BE2C (cell line): ENCODE data around the gene LRRC23.

Source experiments
- DNase-seq: peaks from one replicate; pipeline ENCODE4 v3.0.0-alpha.2; 2020
- H3K27me3 ChIP-seq: fragments of 250-450 bp; sonication (Bioruptor Pico); 2 replicates; pipeline ENCODE4 v1.5.1; 2020; ENCODE audit warnings: mild to moderate bottlenecking
- H3K36me3 ChIP-seq: fragments of 250-450 bp; sonication (Bioruptor Pico); 2 replicates; pipeline ENCODE4 v1.5.1; 2020; ENCODE audit warnings: mild to moderate bottlenecking
- H3K4me1 ChIP-seq: fragments of 250-450 bp; sonication (Bioruptor Pico); 2 replicates; pipeline ENCODE4 v1.5.1; 2020
- H3K4me3 ChIP-seq: 2 replicates; pipeline ENCODE4 v1.5.1; 2011; ENCODE audit warnings: low read depth, low read length
- H3K9me3 ChIP-seq: fragments of 250-450 bp; sonication (Bioruptor Pico); 2 replicates; pipeline ENCODE4 v1.5.1; 2020
- TF ChIP-seq, protein P1 (sequence below): IDR thresholded peaks from 2 replicates; pipeline ENCODE4 v1.5.1; 2012; ENCODE audit warnings: mild to moderate bottlenecking, low read depth, low read length

Gene LRRC23

DNA sequence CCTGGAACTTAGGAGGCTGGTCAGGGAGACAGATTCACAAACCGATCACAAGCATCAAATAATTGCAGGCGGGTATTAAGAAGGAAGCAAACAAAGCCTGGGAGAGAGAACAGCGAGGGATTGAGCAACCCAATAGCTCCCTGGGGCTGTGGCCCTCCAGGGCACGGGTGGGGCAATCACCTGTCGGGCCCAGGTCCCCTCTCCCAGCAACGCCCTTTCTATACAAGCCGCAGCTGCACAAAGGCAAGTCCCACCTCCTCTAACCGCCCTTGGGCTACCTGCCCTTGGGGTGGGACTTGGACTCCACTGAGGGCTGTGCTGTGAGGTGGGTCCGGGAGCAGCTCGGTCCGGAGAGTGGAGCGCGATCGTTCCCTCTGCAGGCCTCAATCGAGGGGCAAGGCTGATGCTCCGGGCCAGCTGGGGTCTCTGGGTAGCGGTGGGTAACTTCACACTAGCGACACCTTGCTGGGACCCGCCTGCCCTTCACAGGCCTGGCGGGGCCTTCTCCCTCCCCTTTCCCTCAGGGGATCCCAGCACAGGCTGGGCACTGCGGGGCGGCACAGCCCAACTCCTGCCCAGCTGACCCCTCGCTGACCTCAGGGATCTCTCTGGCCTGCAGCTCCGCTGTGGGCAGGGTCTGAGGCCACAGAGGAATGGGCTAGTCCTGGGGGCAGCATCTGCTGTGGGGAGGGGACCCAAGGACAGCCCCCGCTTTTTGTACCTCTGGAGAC is 57.8 kb downstream of the LRRC23 start:
- Histone ChIP-seq H3K4me3 (peak overlapping the region; percentile 55), H3K4me1 (peaks cover 35% of the 10 kb centered on the region), H3K9me3 (no peaks in the 10 kb centered on the region), H3K27me3 (no peaks in the 10 kb centered on the region), H3K36me3 (peaks cover 31% of the 10 kb centered on the region)
- no peak for DNase-seq
- TF ChIP-seq, protein P1, sequence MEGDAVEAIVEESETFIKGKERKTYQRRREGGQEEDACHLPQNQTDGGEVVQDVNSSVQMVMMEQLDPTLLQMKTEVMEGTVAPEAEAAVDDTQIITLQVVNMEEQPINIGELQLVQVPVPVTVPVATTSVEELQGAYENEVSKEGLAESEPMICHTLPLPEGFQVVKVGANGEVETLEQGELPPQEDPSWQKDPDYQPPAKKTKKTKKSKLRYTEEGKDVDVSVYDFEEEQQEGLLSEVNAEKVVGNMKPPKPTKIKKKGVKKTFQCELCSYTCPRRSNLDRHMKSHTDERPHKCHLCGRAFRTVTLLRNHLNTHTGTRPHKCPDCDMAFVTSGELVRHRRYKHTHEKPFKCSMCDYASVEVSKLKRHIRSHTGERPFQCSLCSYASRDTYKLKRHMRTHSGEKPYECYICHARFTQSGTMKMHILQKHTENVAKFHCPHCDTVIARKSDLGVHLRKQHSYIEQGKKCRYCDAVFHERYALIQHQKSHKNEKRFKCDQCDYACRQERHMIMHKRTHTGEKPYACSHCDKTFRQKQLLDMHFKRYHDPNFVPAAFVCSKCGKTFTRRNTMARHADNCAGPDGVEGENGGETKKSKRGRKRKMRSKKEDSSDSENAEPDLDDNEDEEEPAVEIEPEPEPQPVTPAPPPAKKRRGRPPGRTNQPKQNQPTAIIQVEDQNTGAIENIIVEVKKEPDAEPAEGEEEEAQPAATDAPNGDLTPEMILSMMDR: no peak

DNA sequence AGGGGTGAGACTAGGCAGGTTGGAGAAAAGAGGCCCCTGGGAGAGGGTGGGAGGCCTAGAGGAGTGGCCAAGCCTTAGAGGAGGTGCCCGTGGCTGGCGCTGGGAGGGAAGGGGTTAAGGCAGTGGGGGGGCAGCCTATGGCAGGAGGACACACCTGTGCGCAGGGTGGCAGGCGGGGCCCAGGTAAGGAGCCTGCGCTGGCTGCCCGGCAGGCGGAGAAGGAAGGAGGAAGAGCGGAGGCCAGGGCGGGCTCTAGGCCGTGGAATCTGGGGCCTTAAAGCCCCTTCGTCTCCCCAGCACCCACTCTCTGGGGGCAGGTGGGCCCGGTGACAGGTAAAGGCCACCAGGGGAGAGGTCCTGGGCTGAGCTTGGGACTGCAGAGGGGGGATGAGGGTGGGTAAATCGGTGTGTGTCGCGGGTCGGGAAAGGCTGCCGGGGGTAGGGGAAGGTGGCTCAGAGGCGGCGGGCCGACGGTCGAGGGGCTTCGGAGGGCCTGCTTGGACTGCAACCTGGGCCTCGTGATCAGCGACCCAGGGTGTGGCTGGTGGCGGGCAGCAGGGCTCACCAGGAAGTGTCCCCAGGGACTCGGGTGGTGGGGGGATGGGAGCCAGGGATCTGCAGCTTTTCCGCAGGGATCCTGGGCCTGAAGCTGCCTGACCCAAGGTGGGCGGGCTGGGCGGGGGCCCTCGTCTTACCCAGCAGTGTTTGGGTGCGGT is 58.6 kb downstream of the LRRC23 start:
- Histone ChIP-seq H3K36me3 (peaks cover 38% of the 10 kb centered on the region), H3K4me3 (no peak overlapping the region), H3K9me3 (no peaks in the 10 kb centered on the region), H3K4me1 (peaks cover 35% of the 10 kb centered on the region), H3K27me3 (no peaks in the 10 kb centered on the region)
- no peak for DNase-seq
- TF ChIP-seq, protein P1: no peak
